ENCODE results near the gene ANTXR2.

- TF ChIP-seq CTCF (IDR thresholded peaks at IDR 0.05) (no peak), POLR2AphosphoS5 (IDR thresholded peaks at IDR 0.05) (no peak)
Measured at GRCh38 chr4:80086296-80086695, 13.3 kb upstream of the ANTXR2 start.

Measured in esophagus muscularis mucosa (tissue), 3 donors.